GM19240 (cell line): Measurements from ENCODE around the gene RER1.

Source experiments
- DNase-seq: peaks from one replicate; pipeline ENCODE4 v3.0.0; 2011; ENCODE audit warnings: low spot score; ENCODE audit not compliant: insufficient read length

The RER1 gene

DNA sequence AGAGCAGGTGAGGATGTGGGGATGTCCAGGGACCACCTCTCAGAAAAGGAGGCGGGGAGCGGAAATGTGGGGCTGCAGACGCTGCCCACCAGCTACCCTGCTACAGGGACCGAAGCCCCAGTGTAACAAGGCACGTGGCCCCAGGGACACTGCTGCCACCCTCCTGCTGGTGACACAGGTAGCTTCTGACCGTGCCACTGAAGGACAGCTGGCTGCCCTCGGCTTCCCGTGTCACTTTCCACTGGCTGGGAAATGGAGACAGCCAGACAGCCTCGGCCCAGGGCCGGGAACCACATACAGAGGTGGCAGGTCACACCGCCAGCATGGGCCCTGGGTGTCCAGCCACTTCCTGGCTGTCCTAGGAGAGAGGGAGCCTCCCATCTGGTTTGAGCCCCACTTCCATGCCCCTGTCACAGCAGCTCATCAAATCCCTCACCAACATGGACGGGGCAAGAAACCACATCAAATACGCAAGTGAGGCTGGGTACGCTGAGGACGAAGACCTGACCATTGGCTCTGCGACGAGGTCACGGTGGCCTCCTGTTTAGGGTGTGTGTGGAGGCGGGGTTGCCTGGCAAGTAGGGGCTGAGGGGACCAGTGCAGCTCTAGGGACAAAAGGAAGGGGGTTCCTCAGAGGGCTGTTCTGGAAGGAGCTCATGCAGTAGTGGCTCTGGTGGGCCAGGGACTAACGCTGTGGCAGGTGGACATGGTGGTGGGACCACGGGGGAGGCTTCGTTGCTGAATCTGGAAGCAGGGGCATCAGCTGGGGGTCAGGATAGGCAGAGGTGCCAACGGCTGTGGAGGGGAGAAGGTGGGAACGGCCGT is 15.7 kb downstream of the RER1 start:
- no peak for DNase-seq

DNA sequence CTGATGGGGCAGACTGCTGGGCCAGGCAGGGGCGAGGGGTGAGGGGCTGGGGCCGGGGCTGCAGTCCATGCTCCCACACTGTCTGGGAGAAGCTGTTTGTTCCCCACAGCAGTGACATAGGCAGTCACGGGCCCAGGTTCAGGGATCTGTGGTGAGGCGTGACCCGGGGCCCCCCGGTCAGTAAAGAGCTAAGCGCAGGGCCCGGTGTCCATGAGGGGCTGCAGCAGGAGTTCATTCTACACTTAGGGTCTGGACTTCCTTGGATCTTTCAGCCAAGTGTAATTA is 16.3 kb downstream of the RER1 start:
- no peak for DNase-seq

DNA sequence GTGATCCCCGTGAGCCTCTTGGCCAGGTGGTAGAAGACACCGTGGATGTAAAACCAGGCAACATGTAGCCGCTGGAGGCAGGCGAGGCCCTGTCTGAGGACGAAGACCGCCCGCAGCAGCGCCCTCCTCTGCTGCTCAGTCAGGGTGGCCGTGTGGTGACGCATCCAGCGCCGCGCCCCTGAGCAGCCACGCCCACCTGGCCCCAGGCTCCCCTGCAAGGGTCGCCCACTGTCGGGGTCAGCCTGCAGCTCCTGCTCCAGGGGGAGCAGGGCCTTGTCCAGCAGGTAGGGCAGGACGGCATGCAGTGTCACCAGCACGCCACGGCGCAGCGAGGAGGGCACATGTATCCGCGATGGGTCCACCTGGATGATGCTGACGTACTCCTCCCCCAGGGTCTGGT is 16.8 kb downstream of the RER1 start:
- DNase-seq: no peak

DNA sequence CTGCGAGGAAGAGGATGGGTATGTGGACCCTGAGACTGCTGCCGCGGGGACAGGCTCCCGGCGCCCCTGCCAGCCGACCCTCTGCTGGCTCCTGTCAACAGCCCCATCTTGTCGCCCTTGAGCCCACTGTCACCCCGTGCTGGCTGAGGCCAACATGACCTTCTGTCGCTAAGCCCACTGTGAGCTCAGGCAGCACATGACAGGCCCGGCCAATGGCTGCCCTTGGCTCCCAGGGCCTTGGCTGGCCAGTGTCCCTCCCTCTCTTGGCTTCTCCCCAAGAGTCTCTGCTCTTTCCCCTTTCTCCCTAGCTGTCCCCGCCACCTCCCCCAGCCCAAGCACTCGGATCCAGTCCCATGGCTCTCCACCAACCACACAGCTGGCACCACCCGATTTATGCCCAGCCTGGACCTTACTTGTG is 17.2 kb downstream of the RER1 start:
- no peak for DNase-seq

DNA sequence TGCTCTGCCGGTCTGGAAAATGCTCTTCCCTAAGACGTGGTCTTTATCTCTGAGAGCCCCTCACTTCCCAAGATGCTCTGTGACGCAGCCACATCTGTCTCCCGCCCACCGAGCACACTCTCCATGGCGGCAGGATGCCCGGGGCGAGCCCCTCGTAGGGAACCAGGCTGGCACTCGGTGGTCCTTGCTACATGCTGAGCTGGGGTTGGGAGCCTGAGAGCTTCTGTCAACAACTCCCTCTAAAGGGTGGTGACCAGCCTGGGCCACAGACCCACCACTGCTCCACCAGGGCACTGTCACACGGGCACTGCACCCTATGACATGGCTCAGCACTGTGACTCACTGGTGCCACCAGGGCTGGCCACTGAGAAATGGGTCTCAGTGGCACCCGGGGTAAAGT is 18.1 kb downstream of the RER1 start:
- no peak for DNase-seq

DNA sequence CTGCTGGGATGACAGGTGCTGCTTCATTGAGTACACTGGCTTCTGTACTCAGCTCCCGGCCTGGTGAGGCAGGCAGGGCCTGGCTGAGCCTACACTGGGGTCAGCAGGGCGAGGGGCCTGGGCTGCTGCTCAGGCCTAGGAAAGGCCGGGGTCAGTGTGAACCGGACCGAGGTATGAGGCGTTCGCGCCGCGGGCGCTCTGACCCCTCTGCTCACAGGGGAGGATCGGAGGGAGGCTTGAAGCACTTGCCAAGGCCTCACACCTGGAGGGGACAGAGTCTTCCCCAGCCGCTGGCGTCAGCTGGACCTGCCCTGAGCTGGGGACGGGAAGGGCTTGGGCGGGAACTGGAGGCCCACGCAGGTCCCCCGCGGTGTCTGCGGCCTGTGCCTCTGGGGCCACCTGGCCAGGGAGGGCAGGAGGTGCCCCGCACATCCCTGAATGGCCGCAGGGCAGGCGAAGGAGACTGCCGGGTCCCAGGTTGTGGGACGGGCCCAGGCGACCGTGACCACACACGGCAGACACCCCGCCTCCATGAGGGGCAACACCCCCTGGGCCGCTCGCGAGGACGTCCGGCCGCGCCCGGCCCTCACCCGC is 20.3 kb downstream of the RER1 start:
- peak; percentile 45 for DNase-seq

DNA sequence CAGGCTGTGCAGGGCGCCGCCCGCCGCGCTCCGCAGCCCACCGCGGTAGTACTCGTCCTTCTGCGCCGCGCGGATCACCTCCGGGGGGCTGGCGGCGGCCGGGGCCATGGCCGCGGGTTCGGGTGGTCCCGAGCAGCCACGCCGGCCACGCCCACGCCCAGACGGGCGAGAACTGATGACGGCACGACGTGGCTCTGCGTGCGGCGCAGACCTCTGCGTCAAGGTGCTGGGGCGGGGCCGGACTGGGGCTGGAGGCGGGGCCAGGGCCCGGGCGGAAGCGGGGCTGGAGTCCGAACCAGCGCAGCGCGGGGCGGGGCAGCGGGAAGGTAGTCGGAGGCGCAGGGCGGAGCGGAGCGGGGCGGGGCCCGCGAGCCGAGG is 20.7 kb downstream of the RER1 start, which contains the start of gene PEX10:
PEX10 (minus strand) TSS at position 170 of the 378 bp plus-strand sequence; CDS start at position 108, 62 bp downstream.
- DNase-seq: peak; percentile 95

DNA sequence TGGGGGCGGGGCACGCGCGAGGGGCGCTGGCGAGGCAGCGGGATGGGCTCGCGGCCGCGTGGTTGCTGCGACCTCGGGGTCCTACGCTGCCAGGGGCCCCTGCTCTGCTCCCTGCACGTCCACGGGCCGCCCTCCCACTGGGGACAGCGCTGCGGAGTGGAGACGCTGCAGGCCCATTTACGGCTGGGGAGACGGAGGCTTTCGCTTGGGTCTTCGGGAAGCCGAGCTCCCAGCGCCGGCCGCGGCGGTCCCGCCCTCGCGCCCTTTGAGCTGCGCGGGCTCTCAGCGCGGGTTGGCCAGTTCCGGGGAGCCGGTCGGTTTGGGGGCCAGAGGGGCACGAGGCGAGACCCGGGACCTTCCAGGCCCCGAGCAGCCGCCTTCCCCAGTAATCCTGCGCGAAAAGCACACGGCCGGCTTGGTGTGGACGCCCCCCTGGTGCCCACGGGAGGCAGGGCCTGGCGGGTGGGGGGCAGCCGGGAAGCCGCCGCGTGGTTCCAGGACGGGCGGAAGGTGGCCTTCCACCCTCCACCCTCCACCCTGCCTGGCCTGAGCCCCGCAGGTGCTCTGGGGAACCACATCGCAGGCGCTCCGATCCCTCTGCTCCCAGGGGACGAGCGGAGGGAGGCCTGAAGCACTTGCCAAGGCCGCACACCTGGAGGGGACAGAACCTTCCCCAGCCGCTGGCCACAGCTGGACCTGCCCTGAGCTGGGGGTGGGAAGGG is 21.3 kb downstream of the RER1 start:
- peak; percentile 52 for DNase-seq

DNA sequence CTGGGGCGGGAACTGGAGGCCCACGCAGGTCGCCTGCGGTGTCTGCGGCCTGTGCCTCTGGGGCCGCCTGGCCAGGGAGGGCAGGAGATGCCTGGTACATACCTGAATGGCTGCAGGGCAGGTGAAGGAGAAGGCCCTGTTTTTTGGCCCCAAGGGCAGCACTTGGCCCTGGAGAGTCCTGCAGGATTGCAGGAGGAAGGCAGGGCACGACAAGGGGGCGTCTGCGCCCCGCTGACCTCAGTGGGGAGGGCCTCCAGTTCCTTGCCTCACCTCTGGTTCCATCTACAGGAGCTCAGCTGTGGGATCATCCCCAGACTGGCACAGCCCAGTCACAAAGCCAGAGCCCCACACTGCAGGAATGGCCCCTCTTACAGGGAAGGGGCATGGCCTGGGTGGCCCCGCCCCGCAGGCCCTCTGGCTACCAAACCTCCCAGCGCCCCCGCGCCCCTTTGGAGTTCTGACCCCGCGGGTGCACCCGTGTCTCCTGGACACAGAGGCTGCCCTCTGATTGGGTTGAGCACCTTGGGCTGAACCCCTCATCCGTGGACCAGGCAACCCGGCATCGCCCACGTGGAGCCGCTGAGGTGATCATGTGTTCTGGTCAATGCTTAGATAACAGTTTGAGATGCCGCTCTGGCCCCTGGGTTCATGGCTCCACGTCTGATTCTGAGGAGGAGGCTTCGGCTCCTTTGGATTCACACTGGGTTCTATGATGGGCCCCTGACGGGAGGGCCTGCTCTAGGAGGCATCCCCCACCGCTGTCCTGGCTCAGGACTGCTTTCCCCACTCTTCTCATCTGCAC is 22.1 kb downstream of the RER1 start:
- DNase-seq: no peak

DNA sequence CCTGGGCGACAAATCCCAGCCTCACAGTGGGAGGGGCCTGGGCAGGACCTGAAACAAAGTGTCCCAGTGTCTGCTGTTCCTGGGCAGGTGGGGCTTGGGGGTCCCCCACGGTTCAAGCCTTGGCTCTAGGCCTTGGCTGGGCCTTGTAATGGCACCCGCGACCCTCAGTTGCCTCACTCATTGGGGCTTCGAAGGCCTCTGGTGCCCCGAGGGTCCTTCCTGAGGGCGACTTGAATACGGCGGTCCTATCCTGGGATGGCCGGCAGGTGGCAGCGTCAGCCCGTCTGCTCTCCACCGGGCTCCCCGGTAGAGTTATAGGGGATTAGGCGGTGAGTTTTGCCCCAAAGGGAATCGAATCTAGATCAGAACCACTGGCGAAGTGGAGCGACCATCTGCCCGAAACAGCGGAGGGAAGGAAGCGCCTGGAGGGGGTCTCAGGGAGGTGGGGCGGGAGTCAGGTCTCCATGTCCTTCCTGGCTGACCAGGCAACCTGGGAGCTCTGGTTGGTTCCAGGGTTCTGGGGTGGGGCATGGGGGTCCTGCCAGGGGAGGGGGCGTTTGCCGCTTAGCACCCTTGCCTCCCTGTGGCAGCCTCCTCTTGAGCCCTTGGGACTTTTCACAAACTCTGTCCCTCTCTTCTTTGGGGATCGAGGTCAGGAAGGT is 22.8 kb downstream of the RER1 start:
- peak; percentile 93 for DNase-seq

DNA sequence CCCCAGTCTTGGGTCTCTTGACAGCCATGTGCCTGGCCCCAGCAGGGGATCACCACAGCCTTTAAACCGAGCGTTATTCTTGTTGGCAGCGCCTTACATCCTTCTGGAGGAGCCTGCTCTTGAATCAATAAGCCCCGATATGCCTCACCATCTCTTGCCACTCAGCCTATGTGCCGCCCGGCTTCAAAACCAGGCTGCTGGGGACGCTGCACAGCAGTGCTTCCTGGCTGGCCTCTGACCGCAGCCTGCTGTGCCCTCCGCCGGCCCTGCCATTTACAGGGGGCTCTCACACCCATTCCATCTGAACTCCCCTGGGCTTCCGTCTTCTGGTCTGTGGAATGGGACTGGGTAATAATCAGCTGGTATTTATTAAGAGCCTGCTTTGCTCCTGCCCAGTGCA is 23.7 kb downstream of the RER1 start:
- no peak for DNase-seq

DNA sequence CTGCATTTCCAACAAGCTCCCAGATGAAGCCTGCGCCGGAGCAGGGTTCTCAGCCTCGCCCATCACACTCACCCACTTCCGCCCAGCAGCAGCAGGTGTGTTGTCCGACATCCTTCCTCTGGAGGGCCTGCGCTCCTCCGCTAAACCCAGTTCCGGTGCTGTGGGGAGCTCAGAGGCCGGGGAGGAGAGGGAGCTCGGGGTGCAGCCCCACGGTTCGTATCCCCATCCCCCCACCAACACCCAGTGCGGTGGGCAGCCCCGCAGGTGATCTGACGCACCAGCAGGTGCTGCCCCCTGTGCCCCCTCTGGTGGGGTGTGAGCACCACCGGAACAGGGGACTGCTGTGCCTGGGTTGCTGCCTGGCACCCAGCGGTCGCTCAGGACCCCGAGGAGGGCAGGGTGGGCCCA is 24.2 kb downstream of the RER1 start:
- no peak for DNase-seq

DNA sequence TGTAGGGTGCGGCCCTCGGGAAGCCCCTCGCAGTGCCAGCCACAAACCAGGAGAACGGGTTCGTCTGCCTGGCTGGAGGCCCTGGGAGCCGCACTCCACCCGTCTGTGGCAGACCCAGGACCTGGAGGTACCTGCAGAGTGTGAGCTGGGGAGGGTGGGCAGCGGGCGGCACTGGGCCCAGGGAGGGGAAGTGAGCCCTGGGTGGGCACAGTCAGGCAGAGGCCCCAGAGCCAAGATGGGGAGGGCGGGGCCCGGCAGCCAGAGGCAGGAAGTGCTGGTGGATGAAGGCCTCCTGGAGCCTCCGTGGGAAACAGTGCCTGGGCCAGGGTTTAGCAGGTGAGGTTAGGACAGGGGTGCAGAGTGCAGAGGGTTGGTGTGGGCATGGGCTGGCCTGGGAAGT is 24.8 kb downstream of the RER1 start:
- DNase-seq: no peak

DNA sequence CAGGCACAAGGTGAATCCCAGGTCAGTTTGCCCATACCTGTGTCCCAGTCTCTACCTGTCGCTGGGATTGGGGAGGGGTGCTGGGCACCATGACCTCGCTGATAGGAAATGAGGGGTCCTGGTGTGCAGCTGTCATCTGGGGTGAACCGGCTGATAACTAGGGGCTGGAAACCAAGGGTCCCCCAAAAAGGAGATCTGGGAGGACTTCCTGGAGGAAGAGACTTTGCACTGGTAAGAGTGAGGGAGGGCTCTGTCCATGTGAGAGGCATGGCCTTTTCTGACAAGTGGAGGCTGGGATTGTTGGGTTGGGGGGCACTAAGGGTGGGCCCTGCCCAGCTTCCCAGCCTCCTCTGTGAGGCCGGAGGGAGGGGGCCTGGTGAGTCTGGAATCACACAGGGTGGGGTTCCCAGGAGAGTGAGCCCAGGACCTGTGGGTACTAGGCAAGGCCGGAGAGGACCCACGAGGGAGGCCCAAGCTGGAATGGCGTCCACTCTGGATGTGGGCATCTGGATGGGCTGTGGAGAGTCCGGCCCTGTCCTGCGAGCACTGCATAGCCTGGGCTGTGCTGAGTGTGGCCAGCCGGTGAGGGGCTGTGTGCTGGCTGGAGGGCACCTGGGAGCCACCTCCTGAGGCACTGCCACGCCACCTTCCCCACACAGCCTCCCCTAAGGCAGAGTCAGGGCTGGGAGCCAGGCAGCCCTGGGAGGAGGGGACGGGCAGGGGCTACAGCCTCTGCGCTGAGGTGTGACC is 25.6 kb downstream of the RER1 start:
- DNase-seq: no peak

DNA sequence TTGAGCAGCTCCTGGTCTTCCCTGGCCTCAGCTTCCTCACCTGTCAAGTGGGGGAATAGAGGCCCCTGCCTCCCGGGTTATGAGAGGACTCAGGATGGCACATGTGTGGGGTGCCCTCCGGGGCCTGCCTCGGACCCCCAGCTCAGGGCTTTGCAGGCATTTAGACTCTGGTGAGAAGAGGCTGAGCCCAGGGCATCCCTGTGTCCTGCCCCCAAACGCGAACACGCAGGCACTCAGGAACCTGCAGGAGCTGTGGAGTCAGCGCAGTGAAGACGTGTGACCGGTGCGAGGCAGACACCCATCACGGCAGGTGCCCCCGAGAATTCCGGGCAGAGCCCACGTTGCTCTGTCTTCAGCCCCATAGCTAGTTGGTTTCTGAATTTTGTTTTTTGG is 26.2 kb downstream of the RER1 start:
- DNase-seq: no peak

DNA sequence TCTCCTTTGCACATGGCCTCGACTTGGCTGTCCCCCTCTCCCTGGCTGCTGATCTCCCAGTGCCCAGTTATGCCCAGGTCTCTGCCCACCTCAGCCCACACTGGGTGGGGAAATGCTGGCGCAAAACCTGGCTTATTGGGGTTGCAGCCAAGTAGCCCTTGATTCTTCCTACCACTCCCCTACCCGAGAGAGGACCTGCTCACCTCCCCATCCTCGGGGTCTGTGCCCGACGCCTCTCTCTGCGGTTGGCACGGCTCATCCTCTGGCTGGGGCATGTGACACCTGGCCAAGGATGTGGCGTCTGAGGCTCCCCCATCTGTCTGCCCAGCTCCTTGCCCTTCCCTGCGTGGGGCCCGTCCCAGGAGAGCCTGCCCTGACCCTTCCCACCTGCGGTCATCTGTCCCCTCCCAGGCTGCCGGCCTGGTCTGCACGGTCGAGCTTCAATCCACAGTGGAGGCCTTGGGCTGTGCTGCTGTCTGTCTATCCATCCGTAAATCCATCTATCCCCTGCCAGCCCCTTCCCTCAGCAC is 27.2 kb downstream of the RER1 start:
- DNase-seq: no peak

DNA sequence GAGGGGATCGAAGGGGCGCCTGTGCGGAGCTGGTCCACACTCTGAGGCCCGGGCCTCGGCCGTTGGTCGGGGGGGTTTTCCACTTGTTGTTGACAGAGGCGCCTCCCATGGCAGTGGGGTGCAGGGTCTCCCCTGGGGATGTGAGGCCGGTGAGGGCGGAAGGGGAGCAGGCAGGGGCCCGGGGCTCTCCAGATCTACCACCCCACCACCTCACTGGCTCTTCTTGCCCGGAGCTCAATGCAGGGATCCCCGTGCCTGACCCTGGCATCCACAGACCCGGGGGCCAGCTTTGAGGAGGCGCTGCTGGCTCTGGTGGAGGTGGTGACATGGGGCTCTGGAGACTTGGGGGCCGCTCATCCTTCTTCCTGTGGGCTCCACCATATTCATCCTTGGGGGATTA is 27.8 kb downstream of the RER1 start:
- DNase-seq: no peak

DNA sequence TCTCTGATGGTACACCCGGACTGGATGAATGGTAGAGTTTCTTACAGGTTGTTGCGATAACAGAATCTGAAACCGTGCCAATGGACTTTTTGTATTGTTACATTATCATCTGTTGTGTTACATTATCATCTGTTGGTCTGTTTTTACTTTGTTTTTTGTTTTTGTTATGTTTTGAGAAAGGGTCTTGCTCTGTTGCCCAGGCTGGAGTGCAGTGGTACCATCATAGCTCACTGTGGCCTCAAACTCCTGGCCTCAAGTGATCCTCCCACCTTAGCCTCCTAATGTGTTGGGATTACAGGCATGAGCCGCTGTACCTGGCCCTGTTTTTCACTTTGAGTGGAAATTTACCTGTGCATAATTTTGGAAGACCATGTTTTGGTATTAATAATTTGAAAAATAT is 30.9 kb downstream of the RER1 start:
- no peak for DNase-seq

DNA sequence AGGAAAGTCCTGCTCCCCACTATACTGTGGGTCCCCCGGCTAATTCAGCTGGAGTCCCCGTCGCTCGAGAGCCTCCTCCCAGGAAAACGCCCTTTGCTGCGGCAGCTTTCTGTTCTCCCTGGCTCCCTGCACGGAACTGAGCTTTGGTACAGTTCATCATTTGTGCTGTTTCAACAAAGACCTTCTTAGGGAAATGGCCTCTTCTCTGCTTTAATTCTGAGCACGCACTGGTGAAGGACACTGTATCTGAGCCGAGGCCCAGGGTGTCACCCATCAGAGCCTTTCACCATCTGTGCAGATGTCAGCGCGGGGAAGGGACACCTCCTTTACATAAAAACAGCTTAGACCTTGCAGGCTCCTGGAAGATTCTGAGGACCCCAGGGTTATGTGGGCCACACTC is 34.3 kb downstream of the RER1 start:
- no peak for DNase-seq

DNA sequence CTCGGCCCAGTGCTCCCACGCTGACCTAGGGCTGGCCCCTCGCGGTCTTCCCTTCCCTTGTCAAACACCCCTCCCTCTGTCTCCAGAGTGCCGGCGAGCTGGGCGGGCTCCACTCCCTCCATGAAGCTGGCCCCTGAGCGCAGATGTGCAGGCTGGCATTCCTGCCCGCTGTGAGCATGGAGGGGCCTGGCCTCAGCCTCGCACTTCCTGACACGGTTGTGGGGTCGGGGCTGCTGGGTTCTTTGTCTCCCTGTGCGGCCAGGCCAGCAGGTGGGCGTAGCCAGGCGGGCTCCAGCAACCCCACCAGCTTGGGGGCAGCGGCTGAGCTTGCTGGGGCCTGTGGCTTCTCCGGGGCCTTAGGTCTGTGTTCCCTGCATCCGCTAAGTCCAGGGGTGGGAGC is 34.9 kb downstream of the RER1 start:
- no peak for DNase-seq
